Mucosa of rectum (tissue), 2 donors: ENCODE results near the gene NOC3L.
"Not testable (repeated sequence)": the region's sequence is repeated elsewhere in the genome, so short reads cannot be mapped to it uniquely, and the experiment has no call there.

Source experiments
- H3K27ac ChIP-seq, 2 donors: one replicate each; pipeline ENCODE4 v1.7.0; 2013; ENCODE audit warnings: inconsistent platforms in 2 of 2, low read depth in 2 of 2, low read length in 2 of 2
- H3K27me3 ChIP-seq, 2 donors: one replicate each; pipeline ENCODE4 v1.7.0; 2013; ENCODE audit warnings: low read length in 2 of 2; ENCODE audit not compliant: control insufficient read depth in 2 of 2, insufficient read depth in 2 of 2
- H3K36me3 ChIP-seq, 2 donors: one replicate each; pipeline ENCODE4 v1.7.0; 2013; ENCODE audit warnings: low read length in 2 of 2; ENCODE audit not compliant: control insufficient read depth in 2 of 2, insufficient read depth in 2 of 2
- H3K4me1 ChIP-seq, 2 donors: one replicate each; pipeline ENCODE4 v1.7.0; 2013; ENCODE audit warnings: low read length in 2 of 2, mild to moderate bottlenecking in 1 of 2; ENCODE audit not compliant: control insufficient read depth in 2 of 2, insufficient read depth in 2 of 2
- H3K4me3 ChIP-seq, 2 donors: one replicate each; pipeline ENCODE4 v1.7.0; 2013; ENCODE audit warnings: low read length in 2 of 2
- H3K9ac ChIP-seq, 2 donors: one replicate each; pipeline ENCODE4 v1.7.0; 2013; ENCODE audit warnings: low read length in 2 of 2, low read depth in 1 of 2, mild to moderate bottlenecking in 1 of 2
- H3K9me3 ChIP-seq, 2 donors: one replicate each; pipeline ENCODE4 v1.7.0; 2013; ENCODE audit warnings: low read length in 2 of 2; ENCODE audit not compliant: control insufficient read depth in 2 of 2
- donor health status: healthy.
- donor health status: Normal muscosa, but diverticular disease.

NOC3L gene

GRCh38 chr10:94398762-94399161, 36.0 kb upstream of the NOC3L start:
- Histone ChIP-seq H3K27ac (no peak overlapping the region), H3K9ac (no peak overlapping the region), H3K27me3 (no peaks in the 10 kb centered on the region), H3K9me3 (no peaks in the 10 kb centered on the region), H3K4me1 (peaks cover 0 to 3% of the 10 kb centered on the region in 2 donors), H3K36me3 (no peaks in the 10 kb centered on the region), H3K4me3 (no peak overlapping the region)

GRCh38 chr10:94397549-94398370, 35.0 kb upstream of the NOC3L start:
- H3K9ac ChIP-seq = no peak overlapping the region
- no peaks in the 10 kb centered on the region for H3K36me3 ChIP-seq
- H3K27ac ChIP-seq = no peak overlapping the region
- no peaks in the 10 kb centered on the region for H3K27me3 ChIP-seq
- H3K4me1 ChIP-seq = peaks cover 0 to 3% of the 10 kb centered on the region in 2 donors
- H3K9me3 ChIP-seq = no peaks in the 10 kb centered on the region
- H3K4me3 ChIP-seq = no peak overlapping the region

- not testable (repeated sequence) for H3K36me3 ChIP-seq
Observed at GRCh38 chr10:94392117-94392516, 29.4 kb upstream of the NOC3L start.

GRCh38 chr10:94385733-94386132, 23.0 kb upstream of the NOC3L start:
- H3K27ac ChIP-seq, H3K4me3 ChIP-seq, H3K9ac ChIP-seq, H3K9me3 ChIP-seq, H3K36me3 ChIP-seq, H3K27me3 ChIP-seq: not testable (repeated sequence)
- peaks cover 2 to 12% of the 10 kb centered on the region in 2 donors for H3K4me1 ChIP-seq

More at GRCh38 chr10:94392117-94392516, 29.4 kb upstream of the NOC3L start:
- H3K4me3 ChIP-seq, H3K4me1 ChIP-seq, H3K27me3 ChIP-seq, H3K9ac ChIP-seq, H3K9me3 ChIP-seq, H3K27ac ChIP-seq: not testable (repeated sequence)

- Histone ChIP-seq H3K4me1 (peaks cover 2 to 12% of the 10 kb centered on the region in 2 donors), H3K36me3 (no peaks in the 10 kb centered on the region), H3K9ac (no peak overlapping the region), H3K27me3 (no peaks in the 10 kb centered on the region), H3K4me3 (no peak overlapping the region), H3K9me3 (no peaks in the 10 kb centered on the region), H3K27ac (no peak overlapping the region)
Observed at GRCh38 chr10:94383530-94383929, 20.8 kb upstream of the NOC3L start.

GRCh38 chr10:94376865-94377264, 14.1 kb upstream of the NOC3L start:
- no peak overlapping the region for H3K27ac ChIP-seq

GRCh38 chr10:94375374-94375773, 12.6 kb upstream of the NOC3L start:
- Histone ChIP-seq H3K27ac (no peak overlapping the region), H3K9me3 (no peaks in the 10 kb centered on the region), H3K4me3 (no peak overlapping the region), H3K4me1 (no peaks in the 10 kb centered on the region), H3K36me3 (no peaks in the 10 kb centered on the region), H3K27me3 (no peaks in the 10 kb centered on the region), H3K9ac (no peak overlapping the region)

More at GRCh38 chr10:94376865-94377264, 14.1 kb upstream of the NOC3L start:
- no peak overlapping the region for H3K4me3 ChIP-seq
- H3K9me3 ChIP-seq = no peaks in the 10 kb centered on the region
- H3K27me3 ChIP-seq = no peaks in the 10 kb centered on the region
- H3K4me1 ChIP-seq = no peaks in the 10 kb centered on the region
- no peaks in the 10 kb centered on the region for H3K36me3 ChIP-seq
- no peak overlapping the region for H3K9ac ChIP-seq

- Histone ChIP-seq H3K9me3 (no peaks in the 10 kb centered on the region), H3K36me3 (no peaks in the 10 kb centered on the region), H3K4me3 (no peak overlapping the region), H3K27me3 (no peaks in the 10 kb centered on the region), H3K4me1 (no peaks in the 10 kb centered on the region), H3K27ac (no peak overlapping the region), H3K9ac (no peak overlapping the region)
Observed at GRCh38 chr10:94370501-94370900, 7.8 kb upstream of the NOC3L start.

GRCh38 chr10:94366382-94366781, 3.6 kb upstream of the NOC3L start:
- H3K27me3 ChIP-seq = no peaks in the 10 kb centered on the region
- no peaks in the 10 kb centered on the region for H3K36me3 ChIP-seq
- no peaks in the 10 kb centered on the region for H3K9me3 ChIP-seq
- no peak overlapping the region for H3K9ac ChIP-seq
- no peak overlapping the region for H3K4me3 ChIP-seq
- H3K27ac ChIP-seq = no peak overlapping the region
- H3K4me1 ChIP-seq = peaks cover 4 to 13% of the 10 kb centered on the region in 2 donors

- H3K27ac ChIP-seq = no peak overlapping the region
- no peak overlapping the region for H3K9ac ChIP-seq
- H3K9me3 ChIP-seq = no peaks in the 10 kb centered on the region
- H3K27me3 ChIP-seq = no peaks in the 10 kb centered on the region
- H3K4me3 ChIP-seq = no peak overlapping the region
- H3K36me3 ChIP-seq = no peaks in the 10 kb centered on the region
- peaks cover 7 to 17% of the 10 kb centered on the region in 2 donors for H3K4me1 ChIP-seq
Observed at GRCh38 chr10:94364482-94364881, 1.7 kb upstream of the NOC3L start.
